ENCODE results near the gene SDSL.

SDSL gene

DNA sequence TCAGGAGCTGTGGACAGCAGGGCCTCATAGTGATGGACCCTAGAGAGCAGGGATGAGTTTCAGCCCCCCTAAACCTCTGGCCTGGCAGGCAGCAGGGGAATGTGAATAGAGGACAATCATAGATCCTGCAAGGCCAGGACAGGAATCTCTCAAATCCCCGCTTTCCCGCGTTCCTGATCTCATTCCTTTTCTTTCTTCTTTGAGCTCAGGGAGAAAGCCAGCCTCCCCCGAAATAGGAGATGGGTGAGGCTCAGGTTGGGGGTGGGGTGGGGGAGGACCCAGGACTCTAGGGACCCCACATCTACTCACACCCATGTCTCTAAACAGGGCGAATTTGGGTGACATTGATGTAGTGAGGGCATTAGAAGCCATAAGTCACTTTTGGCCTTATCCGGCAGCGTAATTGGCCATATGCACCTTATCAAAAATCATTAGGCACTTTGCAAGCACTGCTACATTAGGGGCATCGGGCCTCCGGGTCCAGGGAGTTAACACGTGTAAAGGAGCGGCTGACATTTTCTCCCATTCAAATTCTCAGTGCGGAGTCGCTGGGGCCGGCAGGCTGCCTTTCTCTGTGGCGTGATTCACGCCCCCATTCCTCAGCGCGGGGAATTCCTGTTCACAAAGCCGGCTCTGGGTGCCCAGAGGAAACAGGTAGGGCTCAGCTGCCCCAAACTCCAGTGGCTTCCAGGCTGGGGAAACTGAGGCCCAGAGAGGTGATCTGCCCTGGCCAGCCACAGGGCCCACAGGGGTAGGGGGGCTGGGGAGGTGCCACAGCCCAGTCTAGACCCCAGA, 48.0 kb downstream of the SDSL start:
- DNase-seq = no peak

DNA sequence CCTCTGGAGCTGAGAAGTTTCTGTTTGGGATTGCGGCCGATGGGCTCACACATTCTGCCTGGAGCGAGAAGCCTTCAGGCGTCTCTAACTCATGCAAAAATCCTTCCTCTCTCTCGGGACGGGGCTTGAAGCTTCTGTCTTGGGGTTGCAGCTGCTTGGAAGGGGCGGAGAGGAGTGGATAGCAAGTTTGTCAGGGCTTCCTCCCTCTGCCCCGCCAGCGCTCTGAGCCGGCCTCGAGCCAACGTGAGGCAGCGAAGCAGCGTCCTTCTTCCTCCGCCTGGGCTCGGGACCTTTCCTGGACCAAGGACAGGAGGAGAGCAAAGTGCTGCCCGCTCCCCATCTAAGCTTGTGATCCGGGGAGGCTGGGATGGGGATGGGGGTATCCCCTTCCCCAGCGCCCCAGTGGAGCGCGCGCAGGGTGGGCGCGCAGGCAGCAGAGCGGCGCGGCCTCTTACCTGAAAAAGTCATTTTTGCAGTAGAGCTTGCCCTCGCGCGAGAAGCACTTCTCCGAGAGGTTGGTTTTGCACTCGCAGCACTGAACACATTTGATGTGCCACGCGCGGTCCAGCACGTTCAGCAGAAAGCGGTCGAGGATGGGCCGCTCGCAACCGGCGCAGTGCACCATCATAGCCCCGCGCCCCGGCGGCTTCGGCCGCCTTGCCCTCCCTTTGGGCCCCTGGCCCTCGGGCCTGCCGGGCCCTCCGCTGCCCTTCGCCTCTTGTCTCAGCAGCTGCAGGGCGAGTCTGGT, 48.9 kb downstream of the SDSL start:
- DNase-seq = no peak

DNA sequence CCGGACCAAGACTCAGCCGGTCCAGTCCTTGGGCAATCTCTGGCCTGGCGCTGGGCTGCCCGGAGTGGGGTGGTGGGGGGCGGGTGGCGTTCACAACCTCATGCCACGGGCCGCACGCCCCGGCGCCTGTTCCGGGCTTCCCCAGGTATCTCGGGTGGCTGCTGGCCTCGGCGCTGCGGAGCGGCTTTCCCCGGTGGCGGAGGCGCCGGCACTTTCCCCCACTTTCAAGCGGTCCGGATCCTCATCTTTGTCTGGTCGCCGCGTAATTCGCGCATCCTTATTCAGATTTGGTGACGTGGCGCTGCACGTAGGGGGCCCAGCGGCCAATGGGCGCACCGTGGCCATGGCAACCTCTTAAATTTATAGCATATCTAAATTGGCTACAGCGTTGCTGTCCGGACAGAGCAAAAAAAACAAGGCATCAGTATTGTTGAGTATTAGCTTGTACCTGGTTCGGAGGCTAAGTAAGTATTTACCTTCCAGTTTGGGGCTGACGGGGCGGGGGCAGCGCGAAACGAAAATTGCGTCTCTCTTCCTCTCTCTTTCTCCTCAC, 49.5 kb downstream of the SDSL start, which contains the start of gene LHX5:
Gene LHX5, minus strand, starts transcription at position 253 of the 553 bp plus-strand sequence. CDS start 373 bp downstream, outside the sequence.
- DNase-seq = no peak

DNA sequence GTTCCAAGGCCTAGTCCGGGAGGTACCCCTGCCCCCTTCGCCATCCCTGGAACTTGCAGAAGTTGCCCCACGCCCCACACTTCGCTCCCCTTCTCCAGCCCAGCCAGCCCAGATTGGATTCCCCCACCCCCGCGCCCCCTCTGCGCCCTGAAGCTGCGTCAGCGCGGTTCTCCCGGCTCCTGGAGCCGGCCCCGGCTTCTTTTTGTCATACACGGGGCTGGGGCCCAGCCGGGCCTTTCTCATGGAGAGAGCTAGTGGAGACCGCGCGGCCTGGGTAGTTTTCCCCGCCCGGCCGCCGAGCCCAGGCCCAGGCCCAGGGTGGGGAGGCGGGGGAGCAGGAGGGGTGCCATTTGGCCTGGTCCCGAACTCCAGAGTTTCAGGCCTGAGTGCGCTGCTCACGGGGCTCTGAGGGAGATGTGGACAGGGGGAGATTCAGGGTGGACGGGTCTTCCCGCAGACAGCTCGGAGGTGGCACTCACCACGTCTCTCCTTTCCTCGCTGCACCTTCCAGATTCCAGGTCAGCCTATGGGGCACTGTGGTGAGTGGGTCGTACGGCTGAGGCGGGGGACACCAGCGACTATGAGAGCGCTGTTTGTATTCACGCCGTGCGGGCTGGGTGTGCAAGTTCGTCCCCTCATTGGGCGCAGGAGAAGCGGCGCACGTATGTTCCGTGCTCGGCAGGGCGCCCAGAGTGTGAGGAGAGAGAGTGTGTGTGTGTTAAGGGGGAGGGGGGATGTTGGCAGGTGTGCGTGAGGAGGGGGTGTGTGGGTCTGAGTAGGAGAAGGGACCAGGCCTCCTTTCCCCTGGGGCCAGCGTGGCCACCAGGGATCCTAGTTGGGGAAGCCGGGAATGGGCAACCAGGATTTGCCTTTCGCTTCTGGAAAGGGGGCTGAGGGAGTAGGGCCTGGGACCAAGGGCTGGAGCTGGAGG, 50.3 kb downstream of the SDSL start:
- DNase-seq = no peak

DNA sequence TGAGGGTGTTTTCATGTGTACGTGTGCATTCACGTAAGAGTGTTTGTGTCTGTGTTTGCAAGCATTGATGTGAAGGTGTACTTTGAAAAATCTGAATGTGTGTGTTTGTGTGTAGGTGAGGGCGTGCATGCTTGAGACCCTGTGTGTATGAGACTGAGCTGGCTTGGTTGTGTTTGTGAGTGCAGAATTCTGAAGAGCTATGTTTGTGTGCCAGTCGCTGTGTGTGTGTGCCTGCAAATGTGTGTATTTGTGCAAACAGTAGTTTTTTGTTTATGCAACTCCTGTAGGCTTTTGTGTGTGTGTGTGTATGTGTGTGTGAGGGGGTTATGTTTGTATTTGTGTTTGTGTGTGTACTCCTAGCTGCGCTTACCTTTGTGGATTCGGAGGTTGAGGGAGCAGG, 51.2 kb downstream of the SDSL start:
- no peak for DNase-seq

DNA sequence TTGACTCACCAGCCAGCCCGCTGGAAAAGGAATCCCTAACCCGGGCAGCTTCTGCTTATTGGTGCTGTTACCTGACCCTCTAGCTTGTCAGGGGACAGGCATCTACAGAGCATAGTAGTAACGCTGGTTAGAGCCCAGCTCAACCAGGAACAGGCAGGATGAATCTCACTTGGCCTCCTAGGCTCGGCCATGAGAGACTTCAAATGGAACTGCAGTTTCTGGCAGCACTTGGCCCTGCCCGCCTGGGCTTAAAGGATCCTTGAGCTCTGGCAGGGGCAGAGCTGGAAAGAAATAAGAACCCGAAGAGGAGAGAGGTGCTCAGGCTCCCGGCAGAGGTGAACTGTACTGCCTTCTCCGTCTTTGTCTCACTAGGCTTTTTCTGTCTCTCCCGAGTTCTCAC, 51.8 kb downstream of the SDSL start:
- no peak for DNase-seq

DNA sequence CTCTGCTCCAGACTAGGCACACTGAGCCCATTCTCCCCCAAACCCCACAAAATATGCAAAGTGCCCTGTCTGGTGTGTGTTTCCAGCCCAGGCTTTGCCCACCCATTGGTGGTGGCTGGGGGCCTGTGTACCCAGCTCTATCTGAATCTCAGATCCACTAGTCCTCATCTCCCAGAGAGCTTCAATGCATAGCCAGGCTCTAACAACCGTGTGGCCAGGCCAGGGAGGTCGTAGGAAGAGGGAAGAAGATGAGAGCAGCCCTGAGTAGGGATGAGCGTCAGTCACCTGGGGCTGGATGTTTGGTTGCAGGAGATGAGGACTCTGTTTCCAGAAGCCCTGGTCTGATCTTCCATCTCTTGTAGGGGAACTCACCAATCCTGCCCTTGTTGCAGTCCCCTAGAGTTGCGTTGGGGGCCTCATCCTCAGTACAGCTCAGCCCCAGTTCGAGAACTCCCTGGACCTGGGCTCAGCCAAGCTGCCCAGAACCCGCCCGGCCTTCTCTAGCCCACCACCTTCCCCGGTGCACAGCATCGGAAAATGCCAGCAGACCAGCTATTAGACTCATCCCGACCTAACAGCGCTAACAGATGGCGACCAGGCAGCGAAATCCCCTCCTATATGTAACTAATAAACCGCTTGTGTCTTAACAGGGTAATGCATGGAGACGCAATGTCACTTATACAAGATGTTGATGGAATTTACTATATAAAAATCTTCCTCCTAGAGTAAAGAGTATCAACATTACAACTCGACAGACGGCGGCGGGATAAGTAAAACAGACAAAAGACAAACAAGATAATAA, 52.7 kb downstream of the SDSL start:
- DNase-seq = no peak

DNA sequence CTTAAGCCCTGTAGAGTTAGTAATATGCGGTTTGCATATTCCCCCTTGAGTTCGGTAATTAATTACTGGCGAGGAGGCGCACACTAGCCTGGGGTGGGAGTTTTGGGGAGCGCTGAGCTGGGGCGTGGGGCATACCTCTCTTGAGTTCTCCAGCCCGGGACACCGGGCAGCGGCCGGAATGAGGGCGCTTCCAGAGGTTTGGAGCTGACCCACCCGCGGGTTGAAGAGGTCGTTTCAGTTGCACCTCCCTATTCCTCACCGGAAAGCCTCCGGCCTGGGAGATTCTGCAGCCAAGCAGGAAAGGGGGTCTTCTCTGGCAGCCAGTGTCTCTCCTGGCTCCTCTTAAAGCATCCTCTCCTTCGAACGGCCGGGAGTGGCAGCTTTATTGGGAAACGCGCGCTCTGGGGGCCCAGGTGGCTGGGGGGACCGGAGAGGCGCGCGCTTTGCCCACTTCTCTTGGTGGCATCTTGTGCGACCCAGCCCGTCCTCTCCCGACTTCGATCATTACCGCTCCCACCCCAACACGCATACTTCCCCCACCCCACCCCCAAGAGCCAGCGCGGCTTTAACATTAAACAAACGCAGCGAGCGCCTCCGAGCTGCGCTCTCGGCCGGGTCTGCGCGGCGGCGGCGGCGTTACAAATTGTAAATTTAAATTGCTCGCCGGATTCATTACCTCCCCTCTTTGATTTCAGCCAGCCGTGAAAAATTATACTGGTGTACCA, 53.4 kb downstream of the SDSL start:
- DNase-seq = no peak

DNA sequence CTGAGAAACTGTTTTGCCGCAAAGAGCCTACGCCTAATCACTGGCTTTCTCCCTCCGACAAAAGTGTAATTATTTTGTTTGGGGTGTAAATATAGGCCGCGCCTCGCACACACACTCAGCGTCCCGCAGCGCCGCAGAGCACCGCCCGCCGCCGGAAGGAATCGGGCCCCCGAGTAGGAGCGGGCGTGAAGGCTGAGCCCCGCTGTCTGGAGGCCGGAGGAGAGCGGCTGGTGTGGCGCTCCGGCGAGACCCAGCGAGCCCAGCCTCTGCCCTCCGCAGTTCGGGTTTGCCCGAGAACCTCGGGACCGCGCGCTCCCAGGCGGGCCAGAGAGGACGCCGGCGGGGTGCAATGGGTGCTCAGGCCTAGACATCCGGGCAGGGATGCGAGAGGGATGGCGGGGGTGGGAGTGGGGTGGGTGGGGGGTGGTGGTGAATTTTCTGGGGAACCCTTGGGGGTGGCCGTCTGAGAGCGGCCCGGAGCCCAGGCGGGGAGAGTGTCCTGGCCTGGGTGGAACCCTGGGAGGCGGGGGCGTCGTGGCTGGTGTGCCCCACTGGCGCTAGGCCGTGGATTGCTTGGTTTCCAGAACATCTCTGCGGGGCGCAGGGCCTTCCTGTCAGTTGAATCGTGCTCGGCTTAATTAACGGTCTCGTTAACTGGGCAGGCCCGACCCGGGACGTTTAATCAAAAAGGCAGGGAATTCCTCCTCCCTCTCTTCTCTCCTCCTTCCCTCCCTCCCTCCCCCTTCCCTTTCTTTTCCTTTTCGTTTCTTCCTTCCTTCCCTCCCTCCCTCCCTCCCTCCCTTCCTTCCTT, 54.2 kb downstream of the SDSL start:
- no peak for DNase-seq

DNA sequence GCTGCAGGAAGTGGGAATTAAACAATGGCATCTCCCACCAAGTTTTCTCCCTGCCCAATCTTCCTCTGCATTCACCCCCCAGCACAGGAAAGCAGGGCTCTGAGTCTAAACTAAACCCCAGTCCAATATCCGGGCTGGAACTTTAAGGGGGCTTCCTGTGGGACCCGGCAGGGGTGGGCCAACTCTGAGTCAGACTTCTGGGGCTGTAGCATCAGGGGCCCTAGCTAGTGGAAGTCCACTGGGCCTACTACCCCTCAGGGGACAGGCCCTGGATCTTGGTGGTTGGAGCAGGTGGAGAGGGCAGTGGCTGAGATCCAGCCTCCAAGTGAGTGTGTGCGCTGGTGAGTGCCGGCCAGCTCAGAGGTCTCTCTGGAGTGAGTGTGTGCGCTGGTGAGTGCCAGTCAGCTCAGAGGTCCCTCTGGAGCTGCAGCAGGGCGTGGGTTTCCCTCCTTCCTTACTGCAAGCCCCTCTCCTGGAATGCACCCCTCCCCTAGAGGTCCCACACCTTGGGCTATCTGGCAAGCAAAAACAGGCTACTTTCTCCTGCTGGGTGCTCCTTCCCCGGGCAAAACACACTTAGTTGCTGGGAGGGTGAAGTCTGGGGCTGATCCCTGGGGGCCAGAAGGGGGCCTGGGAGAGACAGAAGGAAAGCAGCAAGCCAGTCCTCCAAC, 55.1 kb downstream of the SDSL start:
- DNase-seq = no peak

DNA sequence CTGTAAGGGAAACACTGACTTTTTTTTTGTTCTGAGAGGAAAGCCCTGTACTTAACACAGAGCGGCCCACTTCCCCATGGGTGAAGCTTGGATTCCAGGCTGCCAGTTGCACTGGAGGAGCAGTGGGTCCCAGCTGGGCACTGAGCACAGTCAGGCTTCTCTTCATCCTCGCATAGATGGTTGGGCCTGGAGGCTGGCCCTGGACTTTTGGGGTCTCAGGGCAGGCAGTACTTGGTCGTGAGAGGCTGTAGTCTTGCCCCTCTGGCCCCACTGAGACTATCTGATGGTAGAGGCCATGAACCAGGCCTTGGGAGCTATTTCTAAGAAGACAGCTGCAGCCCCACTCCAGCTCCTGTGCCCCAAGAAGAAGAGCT, 55.6 kb downstream of the SDSL start:
- no peak for DNase-seq

DNA sequence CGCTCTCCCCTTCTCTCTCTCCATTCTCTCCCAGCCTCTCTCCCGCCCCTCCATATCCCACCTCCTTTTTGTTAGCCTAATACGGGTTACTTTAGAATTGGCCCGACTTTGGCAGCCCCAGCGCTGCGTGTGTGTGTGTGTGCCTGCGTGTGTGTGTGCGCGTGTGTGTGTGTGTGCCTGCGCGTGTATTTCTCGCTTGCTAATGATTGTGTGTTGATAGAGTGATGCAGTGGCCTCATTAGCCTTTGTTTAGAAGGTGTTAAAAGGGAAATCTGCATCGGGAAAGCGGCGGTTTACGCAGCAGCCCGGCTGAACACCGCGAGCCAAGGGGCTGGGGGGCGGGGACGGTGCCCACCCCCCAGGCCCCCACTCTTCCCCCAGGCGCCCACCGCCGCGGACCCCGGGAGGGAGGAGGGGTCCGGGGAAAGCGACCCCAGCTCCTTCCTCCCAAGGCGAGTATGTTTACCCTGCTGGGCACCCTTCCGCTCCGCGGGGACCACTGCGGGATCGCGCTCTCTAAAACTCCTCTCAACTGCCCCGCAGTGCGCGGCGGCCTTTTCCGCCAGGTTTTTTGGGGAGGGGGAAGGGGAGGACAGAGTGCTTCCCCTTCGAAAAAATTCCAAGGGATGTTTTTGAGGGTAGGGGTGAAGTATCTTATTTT, 56.3 kb downstream of the SDSL start:
- no peak for DNase-seq

DNA sequence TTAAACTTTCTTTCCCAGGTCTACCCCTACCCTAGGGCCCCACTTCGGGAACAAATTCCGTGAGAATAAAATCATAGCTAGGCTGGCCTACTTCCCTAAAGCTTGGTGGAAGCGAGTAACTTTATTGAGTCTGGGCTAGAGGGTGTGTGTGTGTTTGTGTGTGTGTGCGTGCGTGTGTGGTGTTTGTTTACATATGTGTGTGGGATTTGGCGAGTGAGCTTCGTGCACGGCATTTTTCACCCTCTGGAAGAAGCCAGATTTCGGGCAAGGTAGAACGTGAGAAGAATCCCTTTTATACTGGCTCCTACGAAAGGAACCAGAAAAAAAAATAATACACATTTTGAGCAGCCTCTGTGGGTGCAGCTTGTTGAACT, 57.0 kb downstream of the SDSL start:
- DNase-seq = no peak

DNA sequence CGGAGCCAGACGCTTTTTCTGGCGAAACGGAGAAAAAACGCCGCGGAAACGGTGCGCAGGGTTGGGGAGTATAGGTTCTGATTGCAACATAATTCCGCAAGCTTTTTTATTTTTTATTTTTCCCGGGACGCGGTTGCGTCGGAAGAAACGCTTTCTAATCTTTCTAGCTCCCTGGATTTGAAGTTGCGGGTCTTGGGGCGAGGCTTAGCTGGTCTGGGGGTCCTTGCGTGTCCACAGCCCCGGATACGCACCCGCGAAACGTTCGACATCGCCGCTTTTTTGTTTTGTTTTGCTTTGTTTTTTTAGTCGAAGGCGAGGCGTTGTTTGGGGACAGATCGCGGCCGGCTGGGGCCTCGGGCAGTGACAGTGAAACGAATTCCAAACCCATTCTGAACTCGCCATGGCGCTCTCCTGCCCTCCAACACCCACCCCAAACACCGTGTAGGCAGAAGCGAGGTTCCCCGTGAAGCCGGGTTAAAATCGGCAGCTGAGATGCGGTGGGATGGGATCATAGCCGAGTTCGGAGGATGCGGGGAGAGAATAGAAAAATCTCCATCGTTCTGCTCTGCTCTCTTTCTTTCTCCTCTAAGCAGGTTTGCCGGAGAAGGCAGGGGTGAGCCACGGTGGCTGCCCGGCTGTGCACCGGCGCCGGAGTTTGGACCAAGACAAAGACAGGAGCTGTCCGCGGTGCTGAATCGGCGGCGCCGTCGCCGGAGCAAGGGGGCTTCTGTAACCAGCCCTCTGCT, 57.6 kb downstream of the SDSL start:
- DNase-seq = peak; percentile 50

DNA sequence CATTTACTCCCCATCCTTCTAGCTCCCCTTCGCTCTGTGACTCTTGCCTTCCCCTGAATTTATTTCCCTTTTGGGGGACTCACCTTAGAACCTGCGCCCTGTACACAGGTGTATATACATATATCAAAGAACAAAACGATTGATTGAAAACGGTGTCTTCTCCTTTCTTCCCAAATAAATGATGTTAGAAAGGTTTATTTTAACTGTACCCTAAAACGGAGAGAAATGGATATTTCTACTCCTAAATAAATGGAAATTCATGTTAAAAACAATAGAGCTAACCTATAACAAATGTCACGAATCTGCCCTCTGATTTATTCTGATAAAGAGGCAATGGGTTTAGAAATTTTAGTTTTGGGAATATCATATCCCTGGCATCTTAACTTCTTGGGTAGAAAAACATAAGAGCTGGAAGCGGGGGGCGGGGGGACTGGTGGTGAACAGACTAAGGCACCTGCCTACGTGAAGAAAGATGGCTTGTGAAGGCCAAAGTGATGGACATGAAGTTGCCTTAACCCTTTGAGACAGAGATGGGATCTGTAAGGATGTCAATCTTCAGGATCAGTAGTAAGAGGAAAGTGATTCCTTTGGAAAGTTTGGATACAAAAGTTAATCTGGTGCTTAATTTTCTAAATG, 58.3 kb downstream of the SDSL start:
- no peak for DNase-seq

DNA sequence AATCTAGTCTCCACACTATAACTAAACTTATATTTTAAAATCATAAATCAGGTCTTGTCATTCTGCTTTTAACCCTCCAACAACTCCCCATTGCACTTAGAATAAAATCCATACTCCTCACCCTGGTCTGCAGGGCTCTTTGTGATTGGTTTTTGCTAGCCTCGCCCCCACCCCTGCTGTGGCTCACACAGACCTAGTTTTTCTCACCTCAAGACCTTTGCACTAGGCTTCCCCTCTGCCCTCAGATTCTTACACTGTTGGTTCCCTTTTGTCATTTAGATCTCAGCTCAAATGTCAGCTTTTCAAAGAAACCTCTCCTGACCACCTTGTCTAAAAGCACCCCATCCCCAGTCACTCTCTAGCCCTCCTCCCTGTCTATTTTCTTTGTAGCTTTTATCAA, 60.2 kb downstream of the SDSL start:
- no peak for DNase-seq

DNA sequence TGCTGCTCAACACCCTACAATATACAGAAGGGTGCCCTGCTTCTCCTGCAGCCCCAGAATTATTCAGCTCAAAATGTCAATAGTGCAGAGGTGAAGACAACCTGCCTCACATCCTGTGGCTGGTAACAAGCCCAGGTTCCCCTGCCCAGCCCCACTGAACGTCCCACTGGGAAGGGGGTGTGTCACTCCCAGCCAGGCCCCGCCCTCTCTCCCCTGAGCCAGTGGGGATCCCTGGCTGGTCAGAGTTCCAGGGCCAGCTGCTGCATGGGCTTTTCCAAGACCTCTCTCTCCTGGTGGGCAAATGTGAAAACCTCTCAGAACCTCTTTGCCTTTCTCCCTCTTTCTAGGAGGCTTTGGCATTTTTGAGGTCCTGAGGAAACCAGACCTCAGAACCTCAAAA, 63.1 kb downstream of the SDSL start:
- DNase-seq = no peak

DNA sequence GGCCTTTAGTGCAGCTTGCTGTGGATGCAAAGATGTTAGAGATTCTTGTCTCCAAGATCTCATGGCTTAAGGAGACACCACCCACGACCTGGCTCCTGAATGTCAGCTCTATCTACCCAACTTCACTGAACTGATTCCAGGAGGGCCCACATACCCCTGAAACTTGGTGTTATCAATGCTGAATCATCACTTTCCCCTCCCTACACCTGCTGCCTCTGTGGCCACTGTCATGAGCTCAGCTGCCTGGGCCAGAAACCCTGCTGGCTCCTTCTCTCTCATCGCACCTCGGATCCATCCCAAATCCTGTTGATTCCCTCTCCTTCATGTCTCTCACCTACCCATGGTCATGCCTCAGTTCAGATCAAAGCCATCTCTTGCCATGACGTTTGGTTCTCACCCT, 64.5 kb downstream of the SDSL start:
- DNase-seq = no peak
